ENCODE results near the gene LRRC75B. TPM values are rescaled to one million over a fixed set of nuclear protein-coding genes. Genes with fewer than 3 reads are reported as not detected.

The LRRC75B gene
- total RNA-seq, 1 donor from 2014 or later, result 32.5 TPM

GRCh38 chr22:24587251-24587650 is 5.6 kb downstream of the LRRC75B start:
- Mint-ChIP-seq H3K4me3 (no peak overlapping the region), H3K27ac (no peak overlapping the region), H3K9me3 (no peaks in the 10 kb centered on the region), H3K4me1 (peaks cover 25% of the 10 kb centered on the region), H3K36me3 (peaks cover 2% of the 10 kb centered on the region), H3K27me3 (ENCODE audit: low read depth) (no peaks in the 10 kb centered on the region)
- no peak for DNase-seq (ENCODE audit: low spot score in 2 of 2, unreplicated experiment in 2 of 2)
- no peak for TF ChIP-seq CTCF (IDR thresholded peaks at IDR 0.05; ENCODE audit: unreplicated experiment)

- Mint-ChIP-seq H3K9me3 (no peaks in the 10 kb centered on the region), H3K4me3 (no peak overlapping the region), H3K36me3 (peaks cover 2% of the 10 kb centered on the region), H3K4me1 (peaks cover 22% of the 10 kb centered on the region), H3K27me3 (ENCODE audit: low read depth) (no peaks in the 10 kb centered on the region), H3K27ac (no peak overlapping the region)
- no peak for TF ChIP-seq CTCF (IDR thresholded peaks at IDR 0.05; ENCODE audit: unreplicated experiment)
- no peak for DNase-seq (ENCODE audit: low spot score in 2 of 2, unreplicated experiment in 2 of 2)
Observed at GRCh38 chr22:24585927-24586546, 6.8 kb downstream of the LRRC75B start.

- no peaks in the 10 kb centered on the region for H3K9me3 Mint-ChIP-seq
- no peak overlapping the region for H3K27ac Mint-ChIP-seq
- DNase-seq (ENCODE audit: low spot score in 2 of 2, unreplicated experiment in 2 of 2), result no peak
- no peak for TF ChIP-seq CTCF (IDR thresholded peaks at IDR 0.05; ENCODE audit: unreplicated experiment)
- no peak overlapping the region for H3K4me3 Mint-ChIP-seq
- peaks cover under 1% of the 10 kb centered on the region for H3K36me3 Mint-ChIP-seq
- H3K27me3 Mint-ChIP-seq (ENCODE audit: low read depth), result no peaks in the 10 kb centered on the region
- peaks cover 24% of the 10 kb centered on the region for H3K4me1 Mint-ChIP-seq
Observed at GRCh38 chr22:24585461-24585860, 7.4 kb downstream of the LRRC75B start.

- peak overlapping the region; percentile 93 for H3K27ac Mint-ChIP-seq
Observed at GRCh38 chr22:24584871-24585411, 7.9 kb downstream of the LRRC75B start.

GRCh38 chr22:24584166-24584790 is 8.6 kb downstream of the LRRC75B start:
- Mint-ChIP-seq H3K4me3 (peak overlapping the region; percentile 6), H3K36me3 (no peaks in the 10 kb centered on the region), H3K9me3 (peaks cover 3% of the 10 kb centered on the region), H3K27me3 (ENCODE audit: low read depth) (no peaks in the 10 kb centered on the region), H3K4me1 (peaks cover 30% of the 10 kb centered on the region), H3K27ac (peak overlapping the region; percentile 93)
- no peak for DNase-seq (ENCODE audit: low spot score in 2 of 2, unreplicated experiment in 2 of 2)
- TF ChIP-seq CTCF (IDR thresholded peaks at IDR 0.05; ENCODE audit: unreplicated experiment), result no peak

More at GRCh38 chr22:24584871-24585411, 7.9 kb downstream of the LRRC75B start:
- TF ChIP-seq CTCF (IDR thresholded peaks at IDR 0.05; ENCODE audit: unreplicated experiment), result no peak
- no peak for DNase-seq (ENCODE audit: low spot score in 2 of 2, unreplicated experiment in 2 of 2)
- no peaks in the 10 kb centered on the region for H3K27me3 Mint-ChIP-seq (ENCODE audit: low read depth)
- H3K4me1 Mint-ChIP-seq, result peaks cover 28% of the 10 kb centered on the region
- H3K9me3 Mint-ChIP-seq, result no peaks in the 10 kb centered on the region
- no peaks in the 10 kb centered on the region for H3K36me3 Mint-ChIP-seq
- H3K4me3 Mint-ChIP-seq, result no peak overlapping the region
